A549 (cell line): ENCODE results near the gene TSSK3. TPM values are rescaled to one million over a fixed set of nuclear protein-coding genes. Genes with fewer than 3 reads are reported as not detected.

Experiments
- ATAC-seq, 2 experiments: fragments of 200-7000 bp in 1 of 2; fragments of >200 bp in 1 of 2; cut with Nextera tagmentation in 1 of 2; cut with Tn5 transposase in 1 of 2; 3 replicates each; pipeline versions ENCODE4 v1.8.0 to v1.9.1; 2018 to 2020; ENCODE audit warnings: mild to moderate bottlenecking in 1 of 2, moderate library complexity in 1 of 2
- CTCF ChIA-PET: fragments of 300-600 bp; sonication (Branson Sonifier 250); formaldehyde crosslinking; extraction: SDS; loops from one replicate; lab custom pipeline; 2021; ENCODE audit warnings: antibody characterized with exemption, inconsistent platforms; lab: Yijun Ruan, JAX
- POLR2A ChIA-PET: fragments of 350-600 bp; formaldehyde crosslinking; extraction: SDS; loops from one replicate; lab custom pipeline; 2021; ENCODE audit warnings: antibody characterized with exemption, inconsistent platforms; lab: Yijun Ruan, JAX
- DNase-seq, 2 experiments: peaks; one replicate each; pipeline versions ENCODE4 v3.0.0 to v3.0.0-alpha.2; 2011 to 2016; ENCODE audit warnings: low read depth in 1 of 2, low spot score in 1 of 2
- FAIRE-seq: peaks from 2 replicates; lab custom pipeline; 2011; peaks lifted over from hg19 to GRCh38; lab: Jason Lieb, UNC
- H3K27ac ChIP-seq, 2 experiments: fragments of >200 bp; sonication (Bioruptor Twin); formaldehyde crosslinking; 3 replicates each; pipeline ENCODE4 v1.5.1; 2016 to 2017
- H3K4me1 ChIP-seq: fragments of >200 bp; sonication (Bioruptor Twin); formaldehyde crosslinking; 3 replicates; pipeline ENCODE4 v1.6.1; 2016
- H3K4me2 ChIP-seq: fragments of >200 bp; sonication (Bioruptor Twin); formaldehyde crosslinking; 3 replicates; pipeline ENCODE4 v1.6.1; 2016
- H3K4me3 ChIP-seq: fragments of >200 bp; sonication (Bioruptor Twin); formaldehyde crosslinking; 3 replicates; pipeline ENCODE4 v1.5.1; 2016
- H3K9me3 ChIP-seq: fragments of >200 bp; sonication (Bioruptor Twin); formaldehyde crosslinking; 3 replicates; pipeline ENCODE4 v1.6.1; 2016
- CBX2 ChIP-seq: fragments of 200-600 bp; sonication (generic); IDR thresholded peaks from 2 replicates; pipeline ENCODE4 v1.6.1; 2016; ENCODE audit warnings: low read depth, mild to moderate bottlenecking, borderline replicate concordance
- CBX8 ChIP-seq: fragments of 200-600 bp; sonication (generic); IDR thresholded peaks from 2 replicates; pipeline ENCODE4 v1.6.1; 2016
- CHD4 ChIP-seq: fragments of 200-600 bp; sonication (generic); IDR thresholded peaks from 2 replicates; pipeline ENCODE4 v1.6.1; 2016; ENCODE audit warnings: antibody characterized with exemption, mild to moderate bottlenecking, borderline replicate concordance
- FOSL2 ChIP-seq, 2 experiments: fragments of 450-650 bp in 1 of 2; fragments of >200 bp in 1 of 2; sonication (Bioruptor Twin) in 1 of 2; formaldehyde crosslinking; IDR thresholded peaks; 2 replicates each; pipeline versions ENCODE4 v1.5.0 to v1.6.1; 2016 to 2020; ENCODE audit warnings: mild to moderate bottlenecking in 1 of 2, moderate library complexity in 1 of 2
- HOXB13 ChIP-seq: fragments of 250-450 bp; sonication (Bioruptor Pico); IDR thresholded peaks from 2 replicates; pipeline ENCODE4 v1.5.0; 2020; ENCODE audit warnings: low read depth, mild to moderate bottlenecking, moderate library complexity
- MAZ ChIP-seq: fragments of 150-350 bp; IDR thresholded peaks from 2 replicates; pipeline ENCODE4 v1.6.1; 2014; ENCODE audit warnings: antibody characterized with exemption, low read depth, low read length, borderline replicate concordance
- NPAS2 ChIP-seq: fragments of 250-450 bp; sonication (Bioruptor Pico); IDR thresholded peaks from 2 replicates; pipeline ENCODE4 v1.8.0; 2022; ENCODE audit warnings: mild to moderate bottlenecking, moderate library complexity, borderline replicate concordance
- POLR2A ChIP-seq: IDR thresholded peaks from 2 replicates; pipeline ENCODE4 v1.6.1; 2012; ENCODE audit warnings: mild to moderate bottlenecking, low read length
- RARB ChIP-seq: fragments of 250-450 bp; sonication (Bioruptor Pico); IDR thresholded peaks from 2 replicates; pipeline ENCODE4 v1.8.0; 2021; ENCODE audit warnings: mild to moderate bottlenecking, moderate library complexity
- RCOR1 ChIP-seq: fragments of 150-350 bp; IDR thresholded peaks from 2 replicates; pipeline ENCODE4 v1.6.1; 2014; ENCODE audit warnings: antibody characterized with exemption, low read length, low read depth
- TFCP2L1 ChIP-seq: fragments of 250-450 bp; sonication (Bioruptor Pico); IDR thresholded peaks from 2 replicates; pipeline ENCODE4 v1.5.0; 2021; ENCODE audit warnings: mild to moderate bottlenecking
- TP53 ChIP-seq: fragments of 250-450 bp; sonication (Bioruptor Pico); IDR thresholded peaks from 2 replicates; pipeline ENCODE4 v1.5.0; 2021; ENCODE audit warnings: mild to moderate bottlenecking, moderate library complexity
- ZFP36 ChIP-seq: fragments of 450-650 bp; IDR thresholded peaks from 2 replicates; pipeline ENCODE4 v1.6.1; 2014; ENCODE audit warnings: borderline replicate concordance; ENCODE audit not compliant: partially characterized antibody
- WGBS: methylation state at CpG from one replicate; pipeline ENCODE4 v1.1.6; 2017; ENCODE audit errors: missing lambda C conversion rate; 5-methylcytosine and 5-hydroxymethylcytosine counted together
- polyA plus RNA-seq, 4 experiments: library from polyadenylated mRNA; depleted of rRNA in 3 of 4; stranded (reverse); fragments of >200 nt; fragmentation: RNase III in 1 of 4; extraction: RNeasy Plus Mini Kit Qiagen cat#74134 plus additional on column Dnase treatment in 1 of 4; gene quantifications; 2 replicates in 3 of 4; 3 replicates in 1 of 4; pipeline ENCODE4 v1.2.3, GENCODE V29; 2011 to 2017
- TF ChIP-seq, protein P1 (sequence below): IDR thresholded peaks from 2 replicates; pipeline ENCODE4 v1.6.1; 2012; ENCODE audit warnings: low read depth, borderline replicate concordance
- TF ChIP-seq, protein P2 (sequence below): fragments of 150-350 bp; IDR thresholded peaks from 2 replicates; pipeline ENCODE4 v1.6.1; 2014; ENCODE audit warnings: low read depth, mild to moderate bottlenecking, low read length
- TF ChIP-seq, protein P3 (sequence below): fragments of 200-600 bp; sonication (generic); IDR thresholded peaks from 2 replicates; pipeline ENCODE4 v1.6.1; 2016; ENCODE audit warnings: antibody characterized with exemption, mild to moderate bottlenecking, moderate library complexity

Gene TSSK3
- polyA plus RNA-seq, 2 of the 4 experiments (the other 2 are of a cell fraction) = 0.31 to 0.37 TPM

DNA sequence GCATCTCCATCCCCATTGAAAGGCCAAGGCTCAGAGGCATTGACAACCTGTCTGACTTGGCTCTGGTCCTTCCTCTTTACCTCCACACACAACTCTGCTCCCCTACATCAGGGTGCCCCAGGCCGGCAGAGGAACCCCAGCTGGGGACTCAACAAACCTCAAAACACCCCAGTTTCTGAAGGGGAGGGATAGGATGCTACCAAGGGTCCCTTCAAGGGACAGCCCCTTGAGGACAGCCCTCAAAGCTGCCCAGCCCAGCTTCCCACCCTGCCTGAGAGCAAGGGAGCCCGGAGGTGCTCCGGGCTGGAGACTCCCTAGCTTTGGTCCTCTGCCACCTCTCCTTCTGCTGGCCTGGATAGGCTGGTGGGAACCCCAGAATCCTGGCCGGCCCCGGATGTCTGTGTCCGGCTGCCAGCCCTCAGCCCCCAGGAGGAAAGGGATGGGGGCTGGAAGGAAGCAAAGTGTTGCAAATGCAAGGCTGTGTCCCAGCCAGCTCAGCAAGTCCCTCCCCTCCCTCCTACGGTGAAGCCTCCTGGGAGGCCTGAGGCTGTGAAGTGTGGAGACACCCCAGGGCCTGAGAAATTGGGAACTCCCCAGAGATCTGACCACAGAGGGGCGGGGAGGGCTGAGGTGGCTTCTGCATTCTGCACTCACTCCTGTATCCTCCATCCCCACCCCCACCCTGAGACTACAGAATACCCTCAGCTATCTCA is 25.2 kb upstream of the TSSK3 start:
- Histone ChIP-seq H3K4me3 (no peak overlapping the region), H3K4me1 (peaks cover 33% of the 10 kb centered on the region), H3K4me2 (no peak overlapping the region), H3K27ac (no peak overlapping the region), H3K9me3 (no peaks in the 10 kb centered on the region)
- FAIRE-seq = no peak
- ChIA-PET CTCF (interaction anchor here (0.6 to 1.7 kb wide), 2 partner anchors 21 to 121 kb away, joined by 4 to 5 read pairs; no protein-coding TSS in a partner anchor), POLR2A (interaction anchor here (1.1 to 2.1 kb wide), 6 partner anchors 8 to 57 kb away, joined by 3 to 20 read pairs (median 6); partner anchors contain the start of gene BSDC1)
- no peak for TF ChIP-seq POLR2A
- no peak for TF ChIP-seq TP53 (CRISPR knock-in tag)
- TF ChIP-seq, protein P1, sequence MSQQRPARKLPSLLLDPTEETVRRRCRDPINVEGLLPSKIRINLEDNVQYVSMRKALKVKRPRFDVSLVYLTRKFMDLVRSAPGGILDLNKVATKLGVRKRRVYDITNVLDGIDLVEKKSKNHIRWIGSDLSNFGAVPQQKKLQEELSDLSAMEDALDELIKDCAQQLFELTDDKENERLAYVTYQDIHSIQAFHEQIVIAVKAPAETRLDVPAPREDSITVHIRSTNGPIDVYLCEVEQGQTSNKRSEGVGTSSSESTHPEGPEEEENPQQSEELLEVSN = no peak
- no peak for TF ChIP-seq FOSL2 (IDR thresholded peaks at IDR 0.05)
- no peak for TF ChIP-seq FOSL2 (CRISPR knock-in tag; IDR thresholded peaks at IDR 0.05)
- DNase-seq = no peak
- ATAC-seq = 0 out of 6 replicates have a peak, but pooled peaks of 1 of the 2 experiments have one; percentile 2
- 70% methylated on average over 5 of the region's 8 CpGs for WGBS

DNA sequence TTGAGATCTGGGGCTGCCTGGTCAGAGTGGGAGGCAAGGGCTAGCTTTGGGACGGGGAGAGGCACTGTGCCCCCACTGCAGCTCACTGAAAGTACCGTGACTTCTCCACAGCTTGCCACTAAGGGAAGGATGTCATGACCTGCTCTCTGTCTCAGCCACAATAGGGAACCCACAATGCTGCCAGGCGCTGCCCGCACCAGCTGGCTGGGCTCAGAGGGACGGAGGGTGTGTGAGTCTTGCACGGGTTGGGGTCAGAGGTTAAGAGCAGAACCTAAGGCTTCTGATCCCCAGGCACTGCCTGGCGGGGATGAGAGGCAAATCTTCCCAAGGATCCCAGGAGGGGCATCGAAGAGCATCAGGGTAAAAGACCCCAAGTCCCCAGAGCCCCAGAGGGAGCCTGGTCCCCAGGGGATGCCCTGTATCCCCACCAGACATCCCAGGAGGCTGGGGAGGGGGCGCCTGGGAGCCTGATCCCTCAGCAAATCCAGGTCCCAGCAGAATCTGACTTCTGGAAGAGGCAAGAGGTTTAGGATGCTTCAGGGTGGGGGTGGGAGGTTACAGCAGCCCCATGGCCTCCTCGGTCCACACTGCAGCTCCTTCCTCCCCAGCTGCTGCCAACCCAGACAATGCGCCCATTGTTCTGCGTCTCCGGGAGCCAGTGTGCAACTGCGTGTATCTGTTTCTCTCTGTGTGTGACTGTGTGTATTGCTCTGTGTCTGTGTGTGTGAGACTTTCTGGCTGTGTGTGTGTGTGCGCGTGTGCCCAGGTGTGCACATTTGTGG is 24.3 kb upstream of the TSSK3 start:
- H3K9me3 ChIP-seq = no peaks in the 10 kb centered on the region
- H3K4me2 ChIP-seq = no peak overlapping the region
- ATAC-seq (no peak), DNase-seq (no peak), FAIRE-seq (no peak)
- ChIA-PET CTCF (interaction anchor here (0.6 kb wide), 1 partner anchor 20 kb away, joined by 4 read pairs; no protein-coding TSS in a partner anchor), POLR2A (interaction anchor here (1.3 kb wide), 1 partner anchor 14 kb away, joined by 5 read pairs; no protein-coding TSS in a partner anchor)
- H3K27ac ChIP-seq = no peak overlapping the region
- 78% methylated on average over 16 of the region's 16 CpGs for WGBS
- TF ChIP-seq, protein P2, sequence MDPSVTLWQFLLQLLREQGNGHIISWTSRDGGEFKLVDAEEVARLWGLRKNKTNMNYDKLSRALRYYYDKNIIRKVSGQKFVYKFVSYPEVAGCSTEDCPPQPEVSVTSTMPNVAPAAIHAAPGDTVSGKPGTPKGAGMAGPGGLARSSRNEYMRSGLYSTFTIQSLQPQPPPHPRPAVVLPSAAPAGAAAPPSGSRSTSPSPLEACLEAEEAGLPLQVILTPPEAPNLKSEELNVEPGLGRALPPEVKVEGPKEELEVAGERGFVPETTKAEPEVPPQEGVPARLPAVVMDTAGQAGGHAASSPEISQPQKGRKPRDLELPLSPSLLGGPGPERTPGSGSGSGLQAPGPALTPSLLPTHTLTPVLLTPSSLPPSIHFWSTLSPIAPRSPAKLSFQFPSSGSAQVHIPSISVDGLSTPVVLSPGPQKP = no peak
- TF ChIP-seq CBX8 = no peak
- TF ChIP-seq CHD4 = no peak
- no peak for TF ChIP-seq ZFP36
- TF ChIP-seq HOXB13 (CRISPR knock-in tag) = no peak
- no peak for TF ChIP-seq TFCP2L1 (CRISPR knock-in tag)
- no peak for TF ChIP-seq FOSL2 (IDR thresholded peaks at IDR 0.05)
- TF ChIP-seq FOSL2 (CRISPR knock-in tag; IDR thresholded peaks at IDR 0.05) = no peak
- TF ChIP-seq, protein P3, sequence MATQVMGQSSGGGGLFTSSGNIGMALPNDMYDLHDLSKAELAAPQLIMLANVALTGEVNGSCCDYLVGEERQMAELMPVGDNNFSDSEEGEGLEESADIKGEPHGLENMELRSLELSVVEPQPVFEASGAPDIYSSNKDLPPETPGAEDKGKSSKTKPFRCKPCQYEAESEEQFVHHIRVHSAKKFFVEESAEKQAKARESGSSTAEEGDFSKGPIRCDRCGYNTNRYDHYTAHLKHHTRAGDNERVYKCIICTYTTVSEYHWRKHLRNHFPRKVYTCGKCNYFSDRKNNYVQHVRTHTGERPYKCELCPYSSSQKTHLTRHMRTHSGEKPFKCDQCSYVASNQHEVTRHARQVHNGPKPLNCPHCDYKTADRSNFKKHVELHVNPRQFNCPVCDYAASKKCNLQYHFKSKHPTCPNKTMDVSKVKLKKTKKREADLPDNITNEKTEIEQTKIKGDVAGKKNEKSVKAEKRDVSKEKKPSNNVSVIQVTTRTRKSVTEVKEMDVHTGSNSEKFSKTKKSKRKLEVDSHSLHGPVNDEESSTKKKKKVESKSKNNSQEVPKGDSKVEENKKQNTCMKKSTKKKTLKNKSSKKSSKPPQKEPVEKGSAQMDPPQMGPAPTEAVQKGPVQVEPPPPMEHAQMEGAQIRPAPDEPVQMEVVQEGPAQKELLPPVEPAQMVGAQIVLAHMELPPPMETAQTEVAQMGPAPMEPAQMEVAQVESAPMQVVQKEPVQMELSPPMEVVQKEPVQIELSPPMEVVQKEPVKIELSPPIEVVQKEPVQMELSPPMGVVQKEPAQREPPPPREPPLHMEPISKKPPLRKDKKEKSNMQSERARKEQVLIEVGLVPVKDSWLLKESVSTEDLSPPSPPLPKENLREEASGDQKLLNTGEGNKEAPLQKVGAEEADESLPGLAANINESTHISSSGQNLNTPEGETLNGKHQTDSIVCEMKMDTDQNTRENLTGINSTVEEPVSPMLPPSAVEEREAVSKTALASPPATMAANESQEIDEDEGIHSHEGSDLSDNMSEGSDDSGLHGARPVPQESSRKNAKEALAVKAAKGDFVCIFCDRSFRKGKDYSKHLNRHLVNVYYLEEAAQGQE = no peak
- no peak for TF ChIP-seq NPAS2 (CRISPR knock-in tag)
- no peak for TF ChIP-seq RARB (CRISPR knock-in tag)
- TF ChIP-seq MAZ = no peak
- TF ChIP-seq CBX2 = no peak
- no peak for TF ChIP-seq RCOR1
- no peak overlapping the region for H3K4me3 ChIP-seq
- H3K4me1 ChIP-seq = peaks cover 23% of the 10 kb centered on the region
